Measurements from ENCODE around the gene UBE2Q2. TPM values are rescaled to one million over a fixed set of nuclear protein-coding genes. Genes with fewer than 3 reads are reported as not detected.
"Not testable (repeated sequence)": the region's sequence is repeated elsewhere in the genome, so short reads cannot be mapped to it uniquely, and the experiment has no call there.

The UBE2Q2 gene
- total RNA-seq, 2 experiments from 2014 or later: 25.5 to 36.3 TPM

DNA sequence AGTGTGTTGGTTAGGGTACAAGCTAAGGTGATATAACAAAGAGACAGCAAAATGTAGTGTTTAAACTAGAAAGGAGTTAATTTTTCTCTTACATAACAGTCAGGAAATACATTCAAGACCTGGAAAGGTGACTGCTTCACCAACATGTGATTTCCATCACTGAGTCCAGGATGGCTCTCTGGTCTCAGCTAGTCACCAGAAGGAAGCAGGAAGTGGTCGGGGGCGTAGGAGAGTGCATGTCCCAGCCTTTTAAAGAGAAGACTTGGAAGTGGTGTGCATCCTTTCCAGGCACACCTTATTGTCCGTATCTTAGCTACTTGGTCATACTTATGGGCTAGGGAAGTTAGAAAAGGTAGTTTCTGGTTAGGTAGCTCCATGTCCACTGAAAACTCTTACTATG, 11.1 kb upstream of the UBE2Q2 start:
- no peaks in the 10 kb centered on the region for H3K9me3 Mint-ChIP-seq (ENCODE audit: low read depth)
- peaks cover 37% of the 10 kb centered on the region for H3K4me1 Mint-ChIP-seq
- H3K36me3 Mint-ChIP-seq: no peaks in the 10 kb centered on the region
- ATAC-seq (no peak), DNase-seq (no peak)
- H3K27me3 Mint-ChIP-seq: peaks cover 5% of the 10 kb centered on the region
- no peak overlapping the region for H3K27ac Mint-ChIP-seq
- CTCF ChIA-PET: interaction anchor here (0.9 to 1.5 kb wide), 4 partner anchors 10 to 94 kb away, joined by 3 to 8 read pairs (median 3); partner anchors contain the start of gene FBXO22
- no peak overlapping the region for H3K4me3 Mint-ChIP-seq

DNA sequence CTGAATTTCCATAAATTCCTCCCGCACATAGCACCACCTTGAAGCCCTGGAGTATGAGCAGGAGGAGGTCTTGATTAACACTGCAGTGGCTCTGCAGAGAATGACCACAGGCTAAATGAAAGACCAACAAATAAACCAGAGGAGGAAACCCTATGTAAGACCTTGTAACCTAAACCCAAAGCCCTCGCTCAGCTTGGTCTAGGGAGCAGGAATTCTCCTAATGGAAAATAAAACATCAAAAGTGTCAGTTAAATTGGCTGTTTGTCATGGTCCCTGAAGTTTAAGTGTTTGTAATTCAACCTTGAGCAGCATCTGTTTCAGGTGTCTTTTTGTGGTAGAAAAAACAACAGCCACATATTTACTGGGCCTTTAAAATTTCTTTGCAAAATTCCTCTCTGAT, 9.2 kb upstream of the UBE2Q2 start:
- DNase-seq: no peak
- no peak for ATAC-seq
- H3K4me1 Mint-ChIP-seq: peaks cover 24% of the 10 kb centered on the region
- H3K9me3 Mint-ChIP-seq (ENCODE audit: low read depth): no peaks in the 10 kb centered on the region
- CTCF ChIA-PET: no interaction called here
- no peaks in the 10 kb centered on the region for H3K27me3 Mint-ChIP-seq
- H3K36me3 Mint-ChIP-seq: no peaks in the 10 kb centered on the region
- no peak overlapping the region for H3K4me3 Mint-ChIP-seq
- no peak overlapping the region for H3K27ac Mint-ChIP-seq

DNA sequence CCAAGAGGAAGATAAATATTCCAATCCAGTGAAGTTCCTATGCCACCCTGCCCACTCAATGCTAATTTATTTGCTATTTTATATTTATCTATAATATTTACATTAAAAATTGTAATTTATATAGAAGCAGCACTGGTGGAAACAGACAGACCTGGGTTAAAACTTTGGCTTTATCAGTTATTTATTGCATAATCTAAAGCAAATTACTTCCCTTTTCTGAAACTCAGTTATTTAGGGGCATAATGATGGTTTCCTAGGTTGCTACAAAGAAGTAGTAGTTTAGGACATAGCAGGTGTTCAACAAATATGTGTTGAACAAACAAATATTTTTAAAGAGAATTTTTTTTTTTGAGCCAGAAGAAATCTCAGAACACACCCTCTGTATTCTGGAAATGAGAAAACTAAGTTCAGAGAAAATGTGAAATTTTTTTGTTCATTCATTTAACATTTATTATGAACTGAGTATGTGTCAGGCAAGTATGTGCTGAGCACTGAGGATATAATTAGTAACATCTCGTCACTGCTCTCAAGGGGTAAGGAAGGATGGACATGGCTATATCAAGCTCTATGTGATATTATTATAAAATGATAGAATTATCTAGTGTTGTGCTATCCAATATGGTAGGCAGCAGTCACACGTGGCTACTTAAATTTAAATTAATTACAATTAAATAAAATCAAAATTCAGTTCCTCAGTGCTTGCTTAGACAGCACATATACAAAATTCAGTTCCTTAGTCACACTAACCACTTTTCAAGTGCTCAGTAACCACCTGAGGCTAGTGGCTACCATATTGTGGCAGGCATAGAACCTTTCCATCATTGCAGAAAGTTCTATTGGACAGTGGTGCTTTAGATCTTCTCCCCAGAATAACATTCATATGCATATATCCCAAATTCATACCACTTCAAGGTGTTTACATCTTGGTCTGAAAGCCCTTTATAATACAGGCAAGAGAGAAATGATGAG, 7.0 kb upstream of the UBE2Q2 start:
- Mint-ChIP-seq H3K4me1 (peaks cover 18% of the 10 kb centered on the region), H3K27ac (no peak overlapping the region), H3K9me3 (ENCODE audit: low read depth) (no peaks in the 10 kb centered on the region), H3K27me3 (peaks cover 7% of the 10 kb centered on the region), H3K36me3 (no peaks in the 10 kb centered on the region), H3K4me3 (no peak overlapping the region)
- CTCF ChIA-PET: interaction anchor here (0.9 to 1.5 kb wide), 4 partner anchors 14 to 35 kb away, joined by 3 to 4 read pairs (median 3); no protein-coding TSS in a partner anchor
- DNase-seq (peak; percentile 63), ATAC-seq (peak; percentile 37)

DNA sequence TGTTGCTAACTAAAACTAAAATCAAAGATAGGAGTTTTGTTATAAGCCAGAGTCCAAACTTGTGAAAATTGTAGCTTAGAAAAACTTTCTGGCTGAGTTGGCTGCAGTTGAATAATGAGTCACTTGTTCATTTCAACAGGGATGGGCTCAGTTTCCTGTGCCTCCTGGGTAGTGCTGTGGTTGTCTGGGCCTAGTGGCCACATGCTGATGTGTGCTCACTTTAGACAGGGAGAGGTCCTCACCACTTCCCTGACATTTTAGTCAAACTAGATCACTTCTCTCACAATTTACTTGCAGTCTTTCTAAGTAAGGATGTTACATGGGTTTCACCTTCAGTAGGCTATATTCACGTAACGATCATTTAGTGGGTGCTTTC, 6.3 kb upstream of the UBE2Q2 start:
- CTCF ChIA-PET: interaction anchor here (0.9 to 1.5 kb wide), 4 partner anchors 15 to 35 kb away, joined by 3 to 4 read pairs (median 3); no protein-coding TSS in a partner anchor
- H3K4me1 Mint-ChIP-seq: peaks cover 12% of the 10 kb centered on the region
- H3K36me3 Mint-ChIP-seq: no peaks in the 10 kb centered on the region
- H3K27me3 Mint-ChIP-seq: peaks cover 14% of the 10 kb centered on the region
- no peaks in the 10 kb centered on the region for H3K9me3 Mint-ChIP-seq (ENCODE audit: low read depth)
- ATAC-seq: peak; percentile 96
- peak; percentile 92 for DNase-seq
- H3K27ac Mint-ChIP-seq: no peak overlapping the region
- H3K4me3 Mint-ChIP-seq: no peak overlapping the region

DNA sequence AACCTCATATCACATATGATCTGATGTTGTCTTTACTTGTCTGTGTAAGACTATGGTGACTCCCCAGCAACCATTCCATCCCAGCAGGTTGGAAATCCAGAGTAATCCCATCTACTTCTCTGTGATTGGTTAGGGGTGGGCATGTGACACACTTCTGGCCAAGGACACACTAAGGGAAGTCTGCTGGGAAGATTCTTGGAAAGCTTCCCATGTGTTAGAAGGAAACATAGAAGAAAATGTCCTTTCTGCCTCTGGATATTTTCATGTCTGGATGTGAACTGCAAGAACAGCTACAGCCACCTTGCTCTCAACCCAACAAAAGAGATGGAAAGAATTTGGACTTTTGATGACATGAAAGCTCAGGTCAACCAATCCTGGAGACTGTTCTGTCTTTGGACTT, 2.6 kb upstream of the UBE2Q2 start:
- peaks cover 21% of the 10 kb centered on the region for H3K27me3 Mint-ChIP-seq
- no peak overlapping the region for H3K4me3 Mint-ChIP-seq
- ATAC-seq (no peak), DNase-seq (no peak)
- H3K27ac Mint-ChIP-seq: no peak overlapping the region
- CTCF ChIA-PET: interaction anchor here (1.1 to 1.5 kb wide), 2 partner anchors 36 to 38 kb away, joined by 3 to 6 read pairs; no protein-coding TSS in a partner anchor
- H3K4me1 Mint-ChIP-seq: peaks cover 24% of the 10 kb centered on the region
- no peaks in the 10 kb centered on the region for H3K9me3 Mint-ChIP-seq (ENCODE audit: low read depth)
- H3K36me3 Mint-ChIP-seq: peaks cover 13% of the 10 kb centered on the region

DNA sequence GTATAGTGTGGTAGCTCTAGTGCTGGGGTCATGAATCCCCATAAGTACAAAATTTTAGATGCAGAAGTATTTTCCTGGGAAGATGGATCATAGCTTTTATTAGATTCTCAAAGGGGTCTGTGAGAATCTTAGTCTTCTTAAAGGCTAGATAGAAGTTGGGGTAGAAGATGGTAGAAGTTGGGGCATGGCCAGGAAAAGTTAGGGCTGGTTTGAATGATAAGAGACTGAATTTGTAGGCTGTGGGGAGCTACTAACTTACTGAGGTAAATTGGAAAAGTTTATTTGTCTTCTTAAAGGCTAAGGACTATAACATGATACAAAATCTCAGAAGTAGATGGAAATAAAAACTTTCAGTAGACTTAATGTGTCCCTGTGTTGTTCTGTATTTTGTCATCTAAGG, 1.6 kb upstream of the UBE2Q2 start:
- Mint-ChIP-seq H3K9me3 (ENCODE audit: low read depth) (no peaks in the 10 kb centered on the region), H3K4me1 (peaks cover 26% of the 10 kb centered on the region), H3K4me3 (no peak overlapping the region), H3K36me3 (peaks cover 18% of the 10 kb centered on the region), H3K27me3 (peaks cover 21% of the 10 kb centered on the region), H3K27ac (no peak overlapping the region)
- no peak for ATAC-seq
- no peak for DNase-seq
- CTCF ChIA-PET: interaction anchor here (1.1 to 2.7 kb wide), 5 partner anchors 13 to 39 kb away, joined by 3 to 11 read pairs (median 5); no protein-coding TSS in a partner anchor

DNA sequence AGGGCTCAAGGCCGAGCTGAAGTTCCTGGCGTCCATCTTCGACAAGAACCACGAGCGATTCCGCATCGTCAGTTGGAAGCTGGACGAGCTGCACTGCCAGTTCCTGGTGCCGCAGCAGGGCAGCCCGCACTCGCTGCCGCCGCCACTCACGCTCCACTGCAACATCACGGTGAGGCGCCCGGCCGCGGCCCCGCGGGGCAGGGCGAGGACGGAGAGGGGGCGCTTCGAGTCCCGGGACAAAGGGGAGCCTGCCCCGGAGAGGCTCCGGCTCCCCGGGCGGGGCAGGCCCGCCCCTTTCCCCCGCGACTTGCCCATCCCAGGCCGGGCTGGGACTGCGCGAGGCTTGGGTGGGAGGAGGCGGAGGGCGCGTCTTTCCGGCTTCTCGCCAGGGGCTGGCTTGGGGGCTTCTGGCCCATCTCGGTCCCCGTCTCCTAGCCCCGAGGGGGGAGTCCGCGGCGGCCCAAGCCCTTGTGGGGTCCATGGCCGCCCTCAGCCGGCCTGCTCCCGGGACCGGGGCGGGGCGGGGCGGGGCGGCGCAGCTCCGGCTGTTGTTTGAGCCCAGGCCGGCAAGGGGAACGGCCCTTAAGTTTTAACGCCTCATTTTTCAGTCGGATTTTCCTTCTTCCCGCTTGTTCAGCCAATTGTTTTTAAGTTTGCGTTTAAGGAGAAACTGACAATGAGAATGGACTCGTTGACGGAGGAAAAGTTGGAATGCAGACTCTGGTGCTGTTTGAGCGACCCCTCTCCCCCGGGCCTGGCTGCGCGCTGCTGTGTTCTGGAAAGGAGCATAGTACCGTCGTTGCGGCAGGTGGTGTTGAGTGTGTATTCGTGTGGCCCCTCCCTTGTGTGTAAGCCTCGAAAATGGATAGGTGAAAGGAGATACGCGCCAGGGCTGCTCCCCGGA, 683 bp downstream of the UBE2Q2 start:
- H3K4me1 Mint-ChIP-seq: peaks cover 39% of the 10 kb centered on the region
- peaks cover 21% of the 10 kb centered on the region for H3K27me3 Mint-ChIP-seq
- H3K4me3 Mint-ChIP-seq: peak overlapping the region; percentile 94
- ATAC-seq (peak; percentile 74), DNase-seq (peak; percentile 67)
- no peaks in the 10 kb centered on the region for H3K9me3 Mint-ChIP-seq (ENCODE audit: low read depth)
- CTCF ChIA-PET: interaction anchor here (0.6 to 2.7 kb wide), 3 partner anchors 9 to 41 kb away, joined by 3 to 11 read pairs (median 4); no protein-coding TSS in a partner anchor
- H3K27ac Mint-ChIP-seq: peak overlapping the region; percentile 86
- peaks cover 27% of the 10 kb centered on the region for H3K36me3 Mint-ChIP-seq

DNA sequence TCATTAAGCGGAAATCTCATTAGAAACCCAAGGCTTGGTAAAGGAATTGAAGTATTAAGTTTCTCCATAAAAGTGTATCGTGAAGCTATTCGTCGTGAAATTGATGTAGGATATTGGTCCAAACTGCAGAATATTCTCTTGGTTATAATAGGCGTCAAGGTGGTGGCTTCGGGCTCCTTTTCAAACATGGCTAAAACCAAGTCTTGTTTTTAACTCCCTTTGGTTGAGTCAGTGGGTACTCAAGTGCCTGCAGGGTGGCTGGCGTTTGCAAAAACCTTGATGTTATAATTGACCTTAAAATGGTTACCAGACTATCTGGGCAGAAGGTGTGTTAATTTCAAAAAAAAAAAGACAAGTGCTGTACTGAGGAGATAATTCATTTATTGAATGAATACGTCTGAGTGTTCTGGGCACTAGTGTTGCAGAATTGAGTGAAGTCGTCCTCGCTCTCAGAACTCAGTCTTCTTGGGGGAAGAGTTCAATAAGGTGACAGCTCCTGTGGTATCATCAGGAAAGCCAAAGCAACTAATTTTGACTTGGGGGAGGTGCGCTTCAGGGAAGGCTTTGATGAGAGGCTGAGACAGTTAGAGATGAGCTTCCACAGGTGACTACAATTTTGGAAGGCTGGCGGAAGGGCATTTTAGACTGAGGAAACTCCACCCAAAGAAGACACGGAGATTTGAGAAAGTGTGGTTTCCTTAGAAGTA, 1.5 kb downstream of the UBE2Q2 start:
- DNase-seq (no peak), ATAC-seq (no peak)
- CTCF ChIA-PET: no interaction called here
- H3K27ac Mint-ChIP-seq: peak overlapping the region; percentile 86
- H3K4me1 Mint-ChIP-seq: peaks cover 42% of the 10 kb centered on the region
- H3K36me3 Mint-ChIP-seq: peaks cover 33% of the 10 kb centered on the region
- H3K27me3 Mint-ChIP-seq: peaks cover 21% of the 10 kb centered on the region
- H3K9me3 Mint-ChIP-seq (ENCODE audit: low read depth): no peaks in the 10 kb centered on the region
- H3K4me3 Mint-ChIP-seq: peak overlapping the region; percentile 94

DNA sequence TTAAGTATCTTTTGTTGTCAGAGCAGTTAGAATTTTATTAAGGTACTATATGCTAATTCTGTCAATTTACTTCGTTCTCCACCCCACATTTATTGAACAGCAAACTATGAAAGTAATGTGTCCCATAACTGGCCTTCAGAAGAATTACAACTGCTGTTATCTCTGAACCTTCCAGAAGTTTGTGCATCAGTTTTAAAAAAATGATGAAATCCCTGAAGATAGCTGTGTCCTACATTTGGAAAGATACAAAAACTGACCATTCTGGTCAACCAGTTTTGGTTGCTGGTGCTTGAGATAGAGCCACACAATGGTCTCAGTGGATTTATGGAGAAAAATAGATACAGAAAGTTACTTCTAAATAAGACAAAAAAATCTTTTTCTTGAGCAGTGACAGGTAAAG, 5.9 kb downstream of the UBE2Q2 start:
- Mint-ChIP-seq H3K27ac (no peak overlapping the region), H3K4me1 (peaks cover 40% of the 10 kb centered on the region), H3K9me3 (ENCODE audit: low read depth) (no peaks in the 10 kb centered on the region), H3K4me3 (no peak overlapping the region), H3K36me3 (peaks cover 40% of the 10 kb centered on the region), H3K27me3 (no peaks in the 10 kb centered on the region)
- ATAC-seq (no peak), DNase-seq (no peak)
- CTCF ChIA-PET: interaction anchor here (1.5 to 1.9 kb wide), 2 partner anchors 11 to 291 kb away, joined by 3 to 5 read pairs; no protein-coding TSS in a partner anchor

DNA sequence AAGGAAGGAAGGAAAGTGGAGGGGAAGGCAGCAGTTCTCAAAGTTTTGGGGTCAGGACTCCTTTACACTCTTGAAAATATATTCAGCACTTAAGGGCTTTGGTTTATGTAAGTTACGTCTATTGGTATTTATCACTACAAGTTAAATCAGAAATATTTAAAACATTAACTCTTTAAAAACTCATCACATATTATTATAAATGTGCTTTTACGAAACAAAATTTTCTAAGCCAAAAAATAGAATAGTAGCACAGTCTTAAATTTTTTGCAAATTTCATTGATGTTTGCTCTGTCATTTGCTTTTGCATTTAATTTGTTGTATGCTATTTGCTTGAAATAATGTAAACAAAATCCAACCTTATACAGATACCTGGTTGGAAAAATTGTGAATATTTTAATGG, 7.5 kb downstream of the UBE2Q2 start:
- CTCF ChIA-PET: no interaction called here
- ATAC-seq: no peak
- H3K4me1 Mint-ChIP-seq: peaks cover 25% of the 10 kb centered on the region

DNA sequence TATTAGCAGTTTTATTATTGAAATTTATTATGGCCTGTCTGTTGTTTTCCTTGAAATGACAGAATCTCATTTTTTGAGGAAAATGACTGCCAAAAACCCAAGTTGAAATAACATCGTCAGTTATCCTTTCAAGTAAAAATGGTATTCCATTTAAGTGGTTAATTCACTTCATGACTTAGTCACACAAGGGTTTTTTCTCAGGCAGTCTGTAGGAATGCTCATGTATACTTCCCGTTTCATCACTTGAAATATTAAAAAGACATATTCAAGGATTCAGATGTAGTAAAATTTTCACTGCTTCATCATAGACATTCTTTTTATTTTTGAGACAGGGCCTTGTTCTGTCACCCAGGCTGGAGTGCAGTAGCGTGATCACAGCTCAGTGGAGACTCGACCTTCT, 8.3 kb downstream of the UBE2Q2 start:
- not testable (repeated sequence) for DNase-seq; ATAC-seq; H3K9me3 Mint-ChIP-seq (ENCODE audit: low read depth); H3K4me3 Mint-ChIP-seq; H3K27ac Mint-ChIP-seq; H3K27me3 Mint-ChIP-seq
- peaks cover 32% of the 10 kb centered on the region for H3K36me3 Mint-ChIP-seq
- H3K4me1 Mint-ChIP-seq: peaks cover 19% of the 10 kb centered on the region
- CTCF ChIA-PET: interaction anchor here (0.7 kb wide), 1 partner anchor 42 kb away, joined by 3 read pairs; no protein-coding TSS in a partner anchor

More for the DNA sequence above, 7.5 kb downstream of the UBE2Q2 start:
- H3K9me3 Mint-ChIP-seq (ENCODE audit: low read depth): no peaks in the 10 kb centered on the region
- peaks cover 30% of the 10 kb centered on the region for H3K36me3 Mint-ChIP-seq
- no peak overlapping the region for H3K4me3 Mint-ChIP-seq
- H3K27me3 Mint-ChIP-seq: no peaks in the 10 kb centered on the region
- DNase-seq: no peak
- no peak overlapping the region for H3K27ac Mint-ChIP-seq

DNA sequence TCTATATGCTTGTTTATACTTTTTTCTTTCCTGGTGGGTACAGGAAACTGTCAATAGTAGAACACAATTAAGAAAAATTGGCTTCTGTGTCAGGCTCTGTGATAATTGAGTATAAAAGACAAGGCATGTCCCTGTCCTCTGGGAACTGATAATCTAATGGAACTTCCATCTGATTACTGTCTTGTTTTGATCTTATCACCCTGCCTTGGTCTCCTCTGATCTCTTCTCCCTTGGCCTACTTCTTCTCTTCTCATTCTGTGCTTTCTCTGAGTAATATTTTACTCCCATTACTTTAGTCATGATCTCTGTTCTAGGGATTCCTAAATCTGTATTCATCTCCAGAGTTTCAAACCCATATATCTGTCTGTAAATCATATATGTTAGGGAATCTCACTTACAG, 14.6 kb downstream of the UBE2Q2 start:
- no peak overlapping the region for H3K27ac Mint-ChIP-seq
- CTCF ChIA-PET: no interaction called here
- no peak for ATAC-seq
- H3K9me3 Mint-ChIP-seq (ENCODE audit: low read depth): no peaks in the 10 kb centered on the region
- H3K36me3 Mint-ChIP-seq: peaks cover 39% of the 10 kb centered on the region
- peaks cover 4% of the 10 kb centered on the region for H3K4me1 Mint-ChIP-seq
- no peak for DNase-seq
- no peaks in the 10 kb centered on the region for H3K27me3 Mint-ChIP-seq
- H3K4me3 Mint-ChIP-seq: no peak overlapping the region

Data from activated CD8-positive, alpha-beta memory T cell treated with anti-CD3 and anti-CD28 coated beads, Interleukin-2, amount 10 ng/mL, durations not matched to agents 7 days and 5 days (primary cell).